Measurements from ENCODE around the gene ARMC9.

DNA sequence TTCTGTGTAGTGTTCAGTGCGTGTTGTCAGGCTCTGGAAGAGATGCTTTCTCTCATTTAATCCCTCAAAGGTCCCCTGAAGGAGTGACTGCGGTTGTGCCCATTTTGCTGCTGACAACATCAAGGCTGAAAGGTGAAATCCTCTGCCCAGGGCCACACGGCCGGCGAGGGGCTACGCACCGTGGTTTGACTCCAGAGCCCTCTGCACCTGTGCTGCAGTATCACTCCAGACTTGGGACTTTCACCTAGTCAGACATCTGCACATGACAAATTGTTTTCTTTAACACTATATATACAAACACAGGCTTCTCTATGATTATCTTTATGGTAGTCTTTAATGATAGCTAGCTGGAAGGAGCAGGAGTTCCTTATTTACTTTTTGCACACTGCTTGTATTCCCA, 90.2 kb downstream of the ARMC9 start:
- TF ChIP-seq POLR2A (IDR thresholded peaks at IDR 0.05) (no peak), EP300 (IDR thresholded peaks at IDR 0.05) (no peak)
- TF ChIP-seq, protein P1, sequence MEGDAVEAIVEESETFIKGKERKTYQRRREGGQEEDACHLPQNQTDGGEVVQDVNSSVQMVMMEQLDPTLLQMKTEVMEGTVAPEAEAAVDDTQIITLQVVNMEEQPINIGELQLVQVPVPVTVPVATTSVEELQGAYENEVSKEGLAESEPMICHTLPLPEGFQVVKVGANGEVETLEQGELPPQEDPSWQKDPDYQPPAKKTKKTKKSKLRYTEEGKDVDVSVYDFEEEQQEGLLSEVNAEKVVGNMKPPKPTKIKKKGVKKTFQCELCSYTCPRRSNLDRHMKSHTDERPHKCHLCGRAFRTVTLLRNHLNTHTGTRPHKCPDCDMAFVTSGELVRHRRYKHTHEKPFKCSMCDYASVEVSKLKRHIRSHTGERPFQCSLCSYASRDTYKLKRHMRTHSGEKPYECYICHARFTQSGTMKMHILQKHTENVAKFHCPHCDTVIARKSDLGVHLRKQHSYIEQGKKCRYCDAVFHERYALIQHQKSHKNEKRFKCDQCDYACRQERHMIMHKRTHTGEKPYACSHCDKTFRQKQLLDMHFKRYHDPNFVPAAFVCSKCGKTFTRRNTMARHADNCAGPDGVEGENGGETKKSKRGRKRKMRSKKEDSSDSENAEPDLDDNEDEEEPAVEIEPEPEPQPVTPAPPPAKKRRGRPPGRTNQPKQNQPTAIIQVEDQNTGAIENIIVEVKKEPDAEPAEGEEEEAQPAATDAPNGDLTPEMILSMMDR (IDR thresholded peaks at IDR 0.05), result no peak

All from upper lobe of left lung (tissue), 4 donors.